Osteocyte (in vitro differentiated cells): ENCODE results near the gene GRAMD4. TPM values are rescaled to one million over a fixed set of nuclear protein-coding genes. Genes with fewer than 3 reads are reported as not detected.

Experiments used
- DNase-seq: peaks from one replicate; pipeline ENCODE4 v3.0.0; 2021; ENCODE audit warnings: mixed read lengths; ENCODE audit not compliant: unreplicated experiment; ENCODE audit errors: extremely low spot score
- H3K27ac Mint-ChIP-seq: one replicate; pipeline ENCODE4 v1.8.0; 2021; ENCODE audit warnings: mild to moderate bottlenecking, mixed read lengths; ENCODE audit not compliant: unreplicated experiment
- H3K27me3 Mint-ChIP-seq: one replicate; pipeline ENCODE4 v1.8.0; 2021; ENCODE audit warnings: mixed read lengths; ENCODE audit not compliant: unreplicated experiment
- H3K36me3 Mint-ChIP-seq: one replicate; pipeline ENCODE4 v1.8.0; 2021; ENCODE audit warnings: mixed read lengths; ENCODE audit not compliant: unreplicated experiment
- H3K4me1 Mint-ChIP-seq: one replicate; pipeline ENCODE4 v1.8.0; 2021; ENCODE audit warnings: mixed read lengths; ENCODE audit not compliant: unreplicated experiment
- H3K4me3 Mint-ChIP-seq: one replicate; pipeline ENCODE4 v1.8.0; 2021; ENCODE audit warnings: mild to moderate bottlenecking, moderate library complexity, mixed read lengths; ENCODE audit not compliant: unreplicated experiment
- H3K9me3 Mint-ChIP-seq: one replicate; pipeline ENCODE4 v1.8.0; 2021; ENCODE audit warnings: mixed read lengths; ENCODE audit not compliant: unreplicated experiment
- total RNA-seq: library from RNA; stranded (reverse); gene quantifications from 2 replicates; pipeline ENCODE4 v1.2.1, GENCODE V29; 2021
- TF ChIP-seq, protein P1 (sequence below): fragments of 200-600 bp; sonication (generic); IDR thresholded peaks from 2 replicates; pipeline ENCODE4 v1.5.0; 2021; ENCODE audit warnings: antibody characterized with exemption, mild to moderate bottlenecking, moderate library complexity

GRAMD4 gene
- total RNA-seq, 1 donor from 2014 or later: 37.4 TPM

DNA sequence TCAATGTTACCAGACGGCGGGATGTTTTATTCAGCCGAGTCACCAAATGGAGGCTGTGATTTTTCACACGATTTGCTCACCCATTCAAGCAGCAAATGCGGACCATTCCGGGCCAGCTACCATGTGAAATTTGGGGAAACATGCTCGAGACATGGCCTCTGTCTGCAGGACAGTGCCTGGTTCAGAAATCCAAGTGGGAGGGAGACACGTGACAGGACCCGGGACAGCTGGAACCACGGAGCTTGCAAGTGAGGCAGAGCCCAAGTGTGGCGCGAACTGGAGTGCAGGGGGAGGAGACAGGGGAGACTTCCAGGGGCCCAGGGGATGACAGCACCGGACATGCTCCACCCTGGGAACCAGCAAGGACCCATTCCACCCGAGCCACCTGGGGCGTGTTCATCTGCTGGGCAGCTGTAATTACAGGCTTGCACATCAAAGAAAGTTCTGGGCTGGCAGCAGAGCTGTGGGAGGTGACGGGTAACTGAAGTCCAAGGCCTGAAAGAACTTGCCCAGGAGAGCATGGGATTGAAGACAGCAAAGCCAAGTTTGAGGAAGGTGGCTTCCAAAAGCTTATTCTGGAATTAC is 101.4 kb downstream of the GRAMD4 start:
- Mint-ChIP-seq H3K4me3 (no peak overlapping the region), H3K27me3 (no peaks in the 10 kb centered on the region), H3K4me1 (peaks cover 9% of the 10 kb centered on the region), H3K27ac (no peak overlapping the region), H3K36me3 (peaks cover 29% of the 10 kb centered on the region), H3K9me3 (no peaks in the 10 kb centered on the region)
- DNase-seq: no peak
- TF ChIP-seq, protein P1, sequence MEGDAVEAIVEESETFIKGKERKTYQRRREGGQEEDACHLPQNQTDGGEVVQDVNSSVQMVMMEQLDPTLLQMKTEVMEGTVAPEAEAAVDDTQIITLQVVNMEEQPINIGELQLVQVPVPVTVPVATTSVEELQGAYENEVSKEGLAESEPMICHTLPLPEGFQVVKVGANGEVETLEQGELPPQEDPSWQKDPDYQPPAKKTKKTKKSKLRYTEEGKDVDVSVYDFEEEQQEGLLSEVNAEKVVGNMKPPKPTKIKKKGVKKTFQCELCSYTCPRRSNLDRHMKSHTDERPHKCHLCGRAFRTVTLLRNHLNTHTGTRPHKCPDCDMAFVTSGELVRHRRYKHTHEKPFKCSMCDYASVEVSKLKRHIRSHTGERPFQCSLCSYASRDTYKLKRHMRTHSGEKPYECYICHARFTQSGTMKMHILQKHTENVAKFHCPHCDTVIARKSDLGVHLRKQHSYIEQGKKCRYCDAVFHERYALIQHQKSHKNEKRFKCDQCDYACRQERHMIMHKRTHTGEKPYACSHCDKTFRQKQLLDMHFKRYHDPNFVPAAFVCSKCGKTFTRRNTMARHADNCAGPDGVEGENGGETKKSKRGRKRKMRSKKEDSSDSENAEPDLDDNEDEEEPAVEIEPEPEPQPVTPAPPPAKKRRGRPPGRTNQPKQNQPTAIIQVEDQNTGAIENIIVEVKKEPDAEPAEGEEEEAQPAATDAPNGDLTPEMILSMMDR: no peak

DNA sequence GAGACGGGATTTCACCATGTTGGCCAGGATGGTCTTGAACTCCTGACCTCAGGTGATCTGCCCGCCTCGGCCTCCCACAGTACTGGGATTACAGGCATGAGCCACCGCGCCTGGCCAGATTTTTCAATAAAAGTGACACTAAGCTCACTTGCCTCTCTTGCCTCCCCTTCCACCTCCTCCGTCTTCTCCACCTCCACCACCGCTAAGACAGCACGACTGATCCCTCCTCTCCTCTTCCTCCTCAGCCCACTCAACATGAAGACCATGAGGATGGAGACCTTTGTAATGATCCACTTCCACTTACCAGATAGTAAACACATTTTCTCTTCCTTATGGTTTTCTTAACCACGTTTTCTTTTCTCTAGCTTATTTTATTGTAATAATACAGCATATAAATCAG is 103.7 kb downstream of the GRAMD4 start:
- Mint-ChIP-seq H3K27ac (no peak overlapping the region), H3K9me3 (no peaks in the 10 kb centered on the region), H3K4me3 (no peak overlapping the region), H3K4me1 (peaks cover 13% of the 10 kb centered on the region), H3K27me3 (no peaks in the 10 kb centered on the region), H3K36me3 (peaks cover 18% of the 10 kb centered on the region)
- TF ChIP-seq, protein P1: no peak
- no peak for DNase-seq

DNA sequence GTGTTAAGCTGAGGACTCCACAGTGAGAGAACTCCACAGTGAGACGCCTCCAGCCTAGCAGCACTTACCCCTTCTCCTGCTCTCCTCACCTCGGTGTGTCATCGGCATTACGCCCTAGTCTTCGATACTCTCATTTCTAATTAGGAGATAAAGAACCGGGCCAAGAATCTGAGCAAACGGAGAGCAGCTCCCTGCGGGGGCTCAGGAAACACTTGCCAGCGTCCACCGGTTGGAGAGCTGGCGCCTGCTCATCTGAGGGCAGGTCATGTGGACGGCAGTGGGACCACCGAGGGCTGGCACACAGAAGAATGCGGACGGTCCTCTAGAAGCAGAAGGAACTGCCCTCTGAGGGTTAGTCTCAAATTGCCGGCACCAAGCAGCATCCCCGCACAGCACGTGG is 104.9 kb downstream of the GRAMD4 start:
- Mint-ChIP-seq H3K27ac (no peak overlapping the region), H3K36me3 (peaks cover 11% of the 10 kb centered on the region), H3K9me3 (no peaks in the 10 kb centered on the region), H3K27me3 (no peaks in the 10 kb centered on the region), H3K4me1 (peaks cover 13% of the 10 kb centered on the region), H3K4me3 (no peak overlapping the region)
- no peak for DNase-seq
- TF ChIP-seq, protein P1: no peak

DNA sequence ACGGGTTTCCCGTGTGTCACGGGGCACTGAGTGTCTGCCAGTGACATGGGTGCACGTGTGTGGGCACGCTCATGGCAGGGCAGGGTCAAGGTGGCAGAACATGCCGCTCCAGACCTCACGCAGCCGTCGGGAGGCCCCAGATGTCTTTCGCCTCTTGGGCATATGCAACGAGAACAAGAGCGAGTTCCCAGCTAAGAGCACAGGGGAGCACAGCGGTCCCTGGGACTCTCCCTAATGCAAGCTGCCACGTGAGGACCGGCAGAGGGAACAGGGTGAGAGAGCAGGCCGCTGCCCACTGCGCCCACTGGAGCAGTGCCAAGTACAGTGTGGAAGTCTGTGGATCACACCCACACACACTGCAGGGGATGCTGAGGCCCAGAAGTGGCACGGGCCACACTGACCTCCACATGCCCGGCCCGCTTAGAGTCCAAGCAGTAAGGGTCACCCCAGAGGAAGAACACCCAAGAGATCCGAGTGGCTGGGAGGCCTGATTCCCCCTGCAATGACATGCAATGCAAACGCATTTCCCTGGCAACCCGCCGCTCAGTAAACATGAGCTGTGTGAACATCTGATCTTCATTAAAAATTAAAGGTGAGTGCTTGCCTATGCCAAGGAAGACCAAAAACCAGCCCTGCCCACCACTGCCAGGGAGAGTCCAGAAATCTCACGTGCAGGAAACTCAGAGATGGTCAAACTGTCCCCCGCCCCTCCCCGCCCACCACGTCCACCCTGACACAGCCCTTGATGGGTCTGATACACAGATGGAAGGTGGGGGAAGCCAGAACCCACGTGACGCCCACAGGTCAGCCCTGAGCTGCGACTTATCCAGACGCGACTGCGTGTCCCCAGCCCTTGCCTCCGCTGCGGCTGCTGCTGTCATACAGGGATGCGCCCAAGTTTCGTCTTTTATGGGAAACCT is 106.1 kb downstream of the GRAMD4 start:
- no peak for DNase-seq
- Mint-ChIP-seq H3K4me1 (peaks cover 22% of the 10 kb centered on the region), H3K36me3 (peaks cover 8% of the 10 kb centered on the region), H3K4me3 (no peak overlapping the region), H3K27me3 (no peaks in the 10 kb centered on the region), H3K27ac (peak overlapping the region; percentile 76), H3K9me3 (no peaks in the 10 kb centered on the region)
- TF ChIP-seq, protein P1: no peak

DNA sequence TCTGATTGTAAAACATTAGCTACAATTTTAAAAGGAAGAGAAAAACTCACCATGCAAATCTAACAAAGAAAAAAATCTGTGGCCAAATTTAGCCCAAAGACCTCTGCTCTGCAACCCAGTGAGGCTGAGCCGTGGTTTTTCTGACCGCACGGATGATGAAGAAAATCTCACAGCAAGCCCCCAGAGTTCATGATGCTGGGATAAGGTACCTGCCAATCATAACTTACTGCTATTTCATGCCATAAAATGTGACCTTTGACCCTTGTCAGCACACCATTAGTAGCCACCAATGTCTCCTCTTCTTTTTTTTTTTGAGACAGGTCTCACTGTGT is 106.8 kb downstream of the GRAMD4 start:
- H3K27ac Mint-ChIP-seq: peak overlapping the region; percentile 47
- peaks cover 14% of the 10 kb centered on the region for H3K36me3 Mint-ChIP-seq
- no peaks in the 10 kb centered on the region for H3K27me3 Mint-ChIP-seq
- H3K4me3 Mint-ChIP-seq: no peak overlapping the region
- no peak for DNase-seq
- no peaks in the 10 kb centered on the region for H3K9me3 Mint-ChIP-seq
- TF ChIP-seq, protein P1: no peak
- H3K4me1 Mint-ChIP-seq: peaks cover 28% of the 10 kb centered on the region
